Hepatocyte (in vitro differentiated cells): ENCODE data around the gene PKN2. TPM values are rescaled to one million over a fixed set of nuclear protein-coding genes. Genes with fewer than 3 reads are reported as not detected.

Experiments
- DNase-seq: peaks from one replicate; pipeline ENCODE4 v3.0.0-alpha.2; 2016; ENCODE audit warnings: low spot score
- H2AFZ ChIP-seq: fragments of 200-600 bp; sonication (generic); 2 replicates; pipeline ENCODE4 v1.6.0; 2016; ENCODE audit warnings: antibody characterized with exemption, mild to moderate bottlenecking
- H3K27ac ChIP-seq: fragments of 200-600 bp; sonication (generic); 2 replicates; pipeline ENCODE4 v1.5.1; 2016; ENCODE audit warnings: mild to moderate bottlenecking
- H3K27me3 ChIP-seq: fragments of 200-600 bp; sonication (generic); 2 replicates; pipeline ENCODE4 v1.6.1; 2016
- H3K36me3 ChIP-seq: fragments of 200-600 bp; sonication (generic); replicated peaks from 2 replicates; pipeline ENCODE4 v1.5.1; 2016; ENCODE audit warnings: low read depth; ENCODE audit not compliant: insufficient read depth
- H3K4me1 ChIP-seq: fragments of 200-600 bp; sonication (generic); 2 replicates; pipeline ENCODE4 v1.5.1; 2016; ENCODE audit warnings: mild to moderate bottlenecking, moderate library complexity; ENCODE audit not compliant: insufficient read depth
- H3K4me2 ChIP-seq: fragments of 200-600 bp; sonication (generic); 2 replicates; pipeline ENCODE4 v1.6.0; 2016
- H3K4me3 ChIP-seq: fragments of 200-600 bp; sonication (generic); 2 replicates; pipeline ENCODE4 v1.5.1; 2016; ENCODE audit warnings: mild to moderate bottlenecking
- H3K79me2 ChIP-seq: fragments of 200-600 bp; sonication (generic); 2 replicates; pipeline ENCODE4 v1.6.0; 2017; ENCODE audit warnings: mild to moderate bottlenecking
- H3K9me2 ChIP-seq: fragments of 200-600 bp; sonication (generic); replicated peaks from 2 replicates; pipeline ENCODE4 v1.6.0; 2017; ENCODE audit warnings: mild to moderate bottlenecking; ENCODE audit not compliant: insufficient read depth
- H3K9me3 ChIP-seq: fragments of 200-600 bp; sonication (generic); 2 replicates; pipeline ENCODE4 v1.5.1; 2016; ENCODE audit warnings: low read depth, mild to moderate bottlenecking
- H4K20me1 ChIP-seq: fragments of 200-600 bp; sonication (generic); 2 replicates; pipeline ENCODE4 v1.6.0; 2016; ENCODE audit warnings: mild to moderate bottlenecking; ENCODE audit not compliant: insufficient read depth, poor library complexity, severe bottlenecking
- CTCF ChIP-seq: fragments of 200-600 bp; sonication (generic); IDR thresholded peaks from 2 replicates; pipeline ENCODE4 v1.5.1; 2016; ENCODE audit warnings: antibody characterized with exemption, mild to moderate bottlenecking; ENCODE audit not compliant: poor library complexity
- EZH2 ChIP-seq: fragments of 200-600 bp; sonication (generic); IDR thresholded peaks from 2 replicates; pipeline ENCODE4 v1.6.1; 2016; ENCODE audit warnings: antibody characterized with exemption, mild to moderate bottlenecking, borderline replicate concordance
- EZH2phosphoT487 ChIP-seq: fragments of 200-600 bp; sonication (generic); IDR thresholded peaks from one replicate; pipeline ENCODE4 v1.6.1; 2018; ENCODE audit warnings: antibody characterized with exemption, mild to moderate bottlenecking, low read depth, moderate library complexity; ENCODE audit not compliant: unreplicated experiment, severe bottlenecking
- WGBS: methylation state at CpG from one replicate; pipeline ENCODE4 v1.1.6; 2016; ENCODE audit warnings: low lambda C conversion rate; ENCODE audit errors: missing lambda C conversion rate; 5-methylcytosine and 5-hydroxymethylcytosine counted together
- polyA plus RNA-seq: library from polyadenylated mRNA; unstranded; fragments of >200 nt; fragmentation: Nextera tagmentation; extraction: Ambion mirVana; gene quantifications from 2 replicates; pipeline ENCODE4 v1.2.1, GENCODE V29; 2016
- total RNA-seq: library from RNA; depleted of rRNA; stranded (reverse); fragments of >200 nt; gene quantifications from 2 replicates; pipeline ENCODE4 v1.2.3, GENCODE V29; 2014

The PKN2 gene
- total and polyA plus RNA-seq, 2 experiments from 2014 or later, result 16.4 to 54.0 TPM

- Histone ChIP-seq H3K9me2 (no peaks in the 10 kb centered on the region), H3K4me3 (no peak overlapping the region), H3K4me2 (no peak overlapping the region), H3K4me1 (peaks cover 3% of the 10 kb centered on the region), H3K79me2 (no peaks in the 10 kb centered on the region), H4K20me1 (no peaks in the 10 kb centered on the region), H3K9me3 (no peaks in the 10 kb centered on the region), H3K36me3 (no peaks in the 10 kb centered on the region), H3K27ac (no peak overlapping the region), H3K27me3 (no peaks in the 10 kb centered on the region), H2AFZ (no peak overlapping the region)
- no peak for DNase-seq
- TF ChIP-seq EZH2phosphoT487, result no peak
- TF ChIP-seq EZH2, result no peak
- TF ChIP-seq CTCF, result no peak
Observed at GRCh38 chr1:88673446-88673845, 10.6 kb upstream of the PKN2 start.

- Histone ChIP-seq H2AFZ (no peak overlapping the region), H3K4me2 (no peak overlapping the region), H3K79me2 (peaks cover 11% of the 10 kb centered on the region), H3K9me2 (no peaks in the 10 kb centered on the region), H3K27me3 (no peaks in the 10 kb centered on the region), H3K27ac (peak overlapping the region; percentile 73), H3K4me3 (no peak overlapping the region), H3K36me3 (no peaks in the 10 kb centered on the region), H4K20me1 (no peaks in the 10 kb centered on the region), H3K9me3 (no peaks in the 10 kb centered on the region), H3K4me1 (peaks cover 8% of the 10 kb centered on the region)
- TF ChIP-seq EZH2phosphoT487, result no peak
- TF ChIP-seq CTCF, result no peak
- TF ChIP-seq EZH2, result no peak
- 28% methylated on average over 3 of the region's 3 CpGs for WGBS
- DNase-seq, result peak; percentile 57
Observed at GRCh38 chr1:88678405-88678804, 5.7 kb upstream of the PKN2 start.

- Histone ChIP-seq H2AFZ (no peak overlapping the region), H3K27ac (peak overlapping the region; percentile 6), H3K36me3 (no peaks in the 10 kb centered on the region), H3K9me3 (no peaks in the 10 kb centered on the region), H3K4me1 (peaks cover 8% of the 10 kb centered on the region), H4K20me1 (no peaks in the 10 kb centered on the region), H3K27me3 (no peaks in the 10 kb centered on the region), H3K9me2 (no peaks in the 10 kb centered on the region), H3K79me2 (peaks cover 16% of the 10 kb centered on the region), H3K4me2 (no peak overlapping the region), H3K4me3 (no peak overlapping the region)
- TF ChIP-seq EZH2phosphoT487 (no peak), EZH2 (no peak), CTCF (no peak)
- WGBS, result 51% methylated on average over 3 of the region's 3 CpGs
- no peak for DNase-seq
Observed at GRCh38 chr1:88680471-88680870, 3.6 kb upstream of the PKN2 start.

- H3K27ac ChIP-seq, result no peak overlapping the region
- no peak overlapping the region for H2AFZ ChIP-seq
- H3K9me2 ChIP-seq, result no peaks in the 10 kb centered on the region
- H3K27me3 ChIP-seq, result no peaks in the 10 kb centered on the region
- peaks cover 22% of the 10 kb centered on the region for H3K79me2 ChIP-seq
- 93% methylated on average over 3 of the region's 3 CpGs for WGBS
- H3K9me3 ChIP-seq, result no peaks in the 10 kb centered on the region
- peaks cover 8% of the 10 kb centered on the region for H3K4me1 ChIP-seq
- peaks cover 4% of the 10 kb centered on the region for H4K20me1 ChIP-seq
- H3K36me3 ChIP-seq, result no peaks in the 10 kb centered on the region
- DNase-seq, result no peak
- H3K4me3 ChIP-seq, result no peak overlapping the region
- no peak overlapping the region for H3K4me2 ChIP-seq
- TF ChIP-seq CTCF, result no peak
- TF ChIP-seq EZH2, result no peak
- no peak for TF ChIP-seq EZH2phosphoT487
Observed at GRCh38 chr1:88680911-88681622, 3.0 kb upstream of the PKN2 start.
